Stimulated activated CD4-positive, alpha-beta T cell treated with anti-CD3 and anti-CD28 coated beads, Interleukin-4, amount 100 ng/mL, for 4 hours (primary cell): ENCODE results near the gene P2RY12.
"Not testable (repeated sequence)": the region's sequence is repeated elsewhere in the genome, so short reads cannot be mapped to it uniquely, and the experiment has no call there.

ENCODE experiments used
- DNase-seq, 2 experiments: peaks; one replicate each; pipeline ENCODE4 v3.0.0-alpha.2; 2020

The P2RY12 gene

GRCh38 chr3:151392191-151392590 lies 7.6 kb upstream of the P2RY12 start:
- not testable (repeated sequence) for DNase-seq

GRCh38 chr3:151391720-151392119 lies 7.2 kb upstream of the P2RY12 start:
- no peak for DNase-seq

GRCh38 chr3:151387842-151388241 lies 3.3 kb upstream of the P2RY12 start:
- DNase-seq: no peak

GRCh38 chr3:151387432-151387831 lies 2.9 kb upstream of the P2RY12 start:
- DNase-seq: no peak

- no peak for DNase-seq
These were observed 1.5 kb upstream of the P2RY12 start for GRCh38 chr3:151386056-151386455.

- DNase-seq: no peak
These were observed 597 bp downstream of the P2RY12 start for GRCh38 chr3:151383956-151384355.

GRCh38 chr3:151383111-151383510 lies 1.4 kb downstream of the P2RY12 start:
- no peak for DNase-seq

- DNase-seq: no peak
These were observed 1.9 kb downstream of the P2RY12 start for GRCh38 chr3:151382671-151383070.

GRCh38 chr3:151379083-151379734 lies 5.3 kb downstream of the P2RY12 start:
- DNase-seq: no peak

- no peak for DNase-seq
These were observed 6.7 kb downstream of the P2RY12 start for GRCh38 chr3:151377768-151378385.

GRCh38 chr3:151372063-151372820 lies 12.3 kb downstream of the P2RY12 start:
- DNase-seq: no peak

GRCh38 chr3:151371526-151371925 lies 13.0 kb downstream of the P2RY12 start:
- DNase-seq: no peak

- DNase-seq: no peak
These were observed 17.1 kb downstream of the P2RY12 start for GRCh38 chr3:151367448-151367847.

GRCh38 chr3:151366993-151367392 lies 17.6 kb downstream of the P2RY12 start:
- no peak for DNase-seq

- DNase-seq: no peak
These were observed 21.8 kb downstream of the P2RY12 start for GRCh38 chr3:151362751-151363174.

- no peak for DNase-seq
These were observed 27.1 kb downstream of the P2RY12 start for GRCh38 chr3:151357463-151357850.

- DNase-seq: no peak
These were observed 27.6 kb downstream of the P2RY12 start for GRCh38 chr3:151356794-151357462.

- DNase-seq: no peak
These were observed 32.9 kb downstream of the P2RY12 start for GRCh38 chr3:151351648-151352047.

GRCh38 chr3:151351219-151351618 lies 33.3 kb downstream of the P2RY12 start:
- DNase-seq: no peak

GRCh38 chr3:151350656-151351055 lies 33.9 kb downstream of the P2RY12 start:
- DNase-seq: no peak

GRCh38 chr3:151347432-151347831 lies 37.1 kb downstream of the P2RY12 start:
- DNase-seq: no peak

GRCh38 chr3:151346292-151346691 lies 38.3 kb downstream of the P2RY12 start:
- DNase-seq: no peak

GRCh38 chr3:151345859-151346258 lies 38.7 kb downstream of the P2RY12 start:
- no peak for DNase-seq

- no peak for DNase-seq
These were observed 52.9 kb downstream of the P2RY12 start for GRCh38 chr3:151331696-151332095.
